Colon (tissue), 2 donors: ENCODE results near the gene DALRD3.
A peak's percentile ranks its signal among the peaks of the same experiment; 100 is the strongest.

ENCODE experiments used
- FAIRE-seq: peaks from 2 replicates; lab custom pipeline; 2012; peaks lifted over from hg19 to GRCh38; lab: Jason Lieb, UNC
- donor health status: control.
- donor health status: control.

DALRD3 gene

GRCh38 chr3:49005998-49006397 is 12.4 kb downstream of the DALRD3 start:
- FAIRE-seq: no peak

GRCh38 chr3:49005303-49005680 is 13.1 kb downstream of the DALRD3 start:
- FAIRE-seq: no peak

- no peak for FAIRE-seq
Observed at GRCh38 chr3:49004352-49005302, 13.8 kb downstream of the DALRD3 start.

- FAIRE-seq: no peak
Observed at GRCh38 chr3:49001155-49001554, 17.2 kb downstream of the DALRD3 start.

GRCh38 chr3:48999085-48999858 is 19.1 kb downstream of the DALRD3 start:
- FAIRE-seq: no peak

GRCh38 chr3:48997714-48998637 is 20.4 kb downstream of the DALRD3 start:
- FAIRE-seq: no peak

- no peak for FAIRE-seq
Observed at GRCh38 chr3:48997102-48997635, 21.2 kb downstream of the DALRD3 start.

- no peak for FAIRE-seq
Observed at GRCh38 chr3:48996640-48997039, 21.7 kb downstream of the DALRD3 start.

GRCh38 chr3:48993834-48994233 is 24.5 kb downstream of the DALRD3 start:
- no peak for FAIRE-seq

- FAIRE-seq: no peak
Observed at GRCh38 chr3:48991851-48992545, 26.4 kb downstream of the DALRD3 start.

- no peak for FAIRE-seq
Observed at GRCh38 chr3:48990636-48991469, 27.5 kb downstream of the DALRD3 start.

- no peak for FAIRE-seq
Observed at GRCh38 chr3:48989796-48990635, 28.4 kb downstream of the DALRD3 start, which contains the start of gene P4HTM. Gene P4HTM (plus strand): TSS chr3:48990241. CDS start chr3:48990257, 16 bp downstream.

GRCh38 chr3:48989126-48989795 is 29.1 kb downstream of the DALRD3 start:
- FAIRE-seq: no peak

GRCh38 chr3:48985831-48986376 is 32.5 kb downstream of the DALRD3 start:
- FAIRE-seq: no peak

GRCh38 chr3:48984663-48985062 is 33.7 kb downstream of the DALRD3 start:
- no peak for FAIRE-seq

GRCh38 chr3:48983096-48983495 is 35.3 kb downstream of the DALRD3 start:
- FAIRE-seq: no peak

GRCh38 chr3:48982686-48983085 is 35.7 kb downstream of the DALRD3 start:
- FAIRE-seq: no peak

- FAIRE-seq: peak; percentile 5
Observed at GRCh38 chr3:48982016-48982415, 36.4 kb downstream of the DALRD3 start.
